ENCODE results near the gene MAP1LC3A.
"Not testable (repeated sequence)": the region's sequence is repeated elsewhere in the genome, so short reads cannot be mapped to it uniquely, and the experiment has no call there.

MAP1LC3A gene

DNA sequence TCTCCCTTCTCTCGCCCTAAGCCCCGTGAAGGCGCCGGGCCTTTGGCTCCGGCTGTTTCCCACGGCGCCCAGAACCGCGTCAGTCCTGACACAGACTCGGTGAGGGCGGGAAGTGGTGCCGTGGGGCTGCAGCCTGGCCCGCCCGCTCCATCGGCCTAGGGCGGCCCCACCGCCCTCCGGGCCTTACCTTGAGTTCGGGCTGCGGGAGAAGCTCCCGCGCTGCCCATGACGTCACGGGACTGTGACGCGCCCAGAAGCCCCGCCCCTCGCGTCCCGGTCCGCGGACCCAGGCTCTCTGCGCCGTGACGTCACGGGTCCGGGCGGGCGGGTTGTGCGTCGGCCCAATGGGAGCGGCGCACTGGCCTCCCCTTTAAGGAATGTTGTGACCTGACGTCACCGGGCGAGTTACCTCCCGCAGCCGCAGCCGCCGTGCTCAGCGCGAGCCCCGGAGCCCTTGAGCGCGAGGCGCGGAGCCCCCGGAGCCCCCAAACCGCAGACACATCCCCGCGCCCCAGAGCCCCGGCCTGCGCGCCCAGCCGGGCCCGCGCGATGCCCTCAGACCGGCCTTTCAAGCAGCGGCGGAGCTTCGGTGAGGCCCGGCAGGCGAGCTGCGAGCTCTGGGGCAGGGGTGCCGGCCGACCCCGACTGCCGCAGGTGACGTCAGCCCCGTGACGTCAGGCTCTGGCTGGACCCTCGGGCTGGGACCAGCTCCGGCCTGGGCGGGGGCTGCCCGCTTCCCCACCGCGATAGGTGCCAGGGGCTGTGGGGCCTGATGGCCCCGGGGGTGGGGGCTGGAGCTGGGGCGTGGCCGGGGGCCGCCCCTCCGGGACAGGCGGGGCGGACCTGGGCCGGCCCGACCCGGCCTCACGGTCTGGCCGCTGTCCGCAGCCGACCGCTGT is at the start of gene MAP1LC3A:
TSS of gene MAP1LC3A (plus strand) at position 399 of the 899 bp plus-strand sequence. CDS start at position 550, 151 bp downstream.
- DNase-seq (ENCODE audit: low read depth in 2 of 2, low spot score in 1 of 2), result peak; percentile 85 to 88

DNA sequence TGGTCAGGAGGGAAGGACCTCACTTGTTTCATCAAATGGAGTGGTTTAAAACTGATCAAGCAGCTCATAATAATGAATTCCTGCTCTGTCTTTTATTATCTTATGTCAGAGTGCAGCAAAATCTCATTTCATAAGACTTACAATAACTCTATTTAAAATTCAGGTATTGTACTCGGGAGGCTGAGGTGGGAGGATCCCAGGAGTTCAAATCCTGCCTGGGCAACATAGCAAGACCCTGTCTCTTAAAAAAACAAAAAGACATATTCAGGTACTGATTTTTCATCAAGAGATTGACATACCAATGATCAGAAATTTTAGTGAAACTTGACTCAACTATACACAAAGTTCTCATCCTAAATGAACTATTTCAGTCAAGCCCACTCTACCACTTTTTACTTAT is 47.9 kb upstream of the MAP1LC3A start:
- no peak for DNase-seq (ENCODE audit: low read depth in 2 of 2, low spot score in 1 of 2)

DNA sequence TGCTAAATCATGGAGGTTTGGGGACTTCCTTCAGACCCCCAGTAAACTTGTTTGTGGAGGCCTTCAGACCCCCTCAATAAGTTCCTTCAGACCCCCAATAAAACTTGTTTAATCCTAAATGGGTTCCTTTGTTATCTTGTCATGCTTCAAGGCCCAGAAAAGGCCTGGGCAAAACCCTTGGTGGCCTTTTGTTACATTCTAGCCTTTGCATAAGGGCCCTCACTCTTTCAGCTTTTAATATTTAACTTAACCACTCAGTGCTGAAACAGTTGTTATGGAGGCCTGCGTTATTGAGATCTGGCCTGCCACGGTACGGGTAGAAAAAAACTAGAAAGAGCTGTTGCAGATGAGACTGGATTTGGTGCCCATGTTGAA is 46.6 kb upstream of the MAP1LC3A start:
- no peak for DNase-seq (ENCODE audit: low read depth in 2 of 2, low spot score in 1 of 2)

DNA sequence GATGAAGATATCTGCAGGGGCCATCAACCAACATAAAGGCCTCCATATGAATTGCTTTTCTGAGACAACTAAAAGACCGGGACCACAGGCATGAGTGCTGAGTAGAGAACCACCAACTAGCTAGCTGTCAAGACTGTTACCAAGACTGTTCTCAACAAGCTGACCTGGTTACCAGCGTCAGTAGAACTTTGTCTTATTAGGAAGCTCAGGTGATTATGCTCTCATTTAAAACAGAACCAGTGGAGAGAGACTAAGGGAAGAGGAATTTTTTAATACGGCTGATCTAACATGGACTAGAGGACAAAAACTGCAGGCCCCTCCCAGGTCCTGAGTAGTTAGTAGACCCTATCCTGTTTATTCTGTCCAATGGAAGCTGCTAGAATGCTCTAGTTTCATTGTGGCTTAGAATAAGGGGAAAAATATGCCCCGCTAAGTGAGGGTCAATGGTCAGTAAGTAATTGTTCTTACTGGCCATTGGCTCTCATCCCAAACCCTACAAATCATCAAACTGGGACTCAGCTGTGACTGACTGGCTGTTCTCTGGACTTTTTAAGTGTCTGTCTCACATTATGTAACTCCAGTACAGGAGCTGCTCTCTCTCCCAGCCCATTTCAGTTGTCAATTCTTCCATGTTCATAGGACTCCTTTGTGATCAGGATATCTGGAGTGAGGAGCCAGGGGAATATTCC is 46.1 kb upstream of the MAP1LC3A start:
- no peak for DNase-seq (ENCODE audit: low read depth in 2 of 2, low spot score in 1 of 2)

DNA sequence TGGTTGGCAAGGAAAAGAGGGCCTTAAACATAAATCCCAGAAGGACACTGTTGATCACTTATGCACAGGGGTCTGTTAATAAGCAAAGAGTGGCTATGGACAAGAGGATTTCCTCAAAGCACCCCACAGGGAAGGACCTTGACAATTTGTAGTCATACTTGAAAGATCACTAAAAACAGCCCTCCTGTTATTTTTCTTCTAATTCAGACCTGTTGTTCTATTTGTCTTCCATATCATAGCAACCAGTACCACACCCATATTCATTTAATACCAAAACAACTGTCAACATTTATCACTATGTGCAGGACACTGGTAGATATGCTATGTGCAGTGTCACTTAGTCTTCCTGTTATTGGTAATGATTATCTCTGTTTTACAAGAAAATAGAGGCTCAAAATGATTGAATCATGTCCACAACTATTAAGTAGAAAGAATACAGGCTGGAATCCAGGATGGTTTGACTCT is 45.5 kb upstream of the MAP1LC3A start:
- DNase-seq (ENCODE audit: low read depth in 2 of 2, low spot score in 1 of 2), result no peak

DNA sequence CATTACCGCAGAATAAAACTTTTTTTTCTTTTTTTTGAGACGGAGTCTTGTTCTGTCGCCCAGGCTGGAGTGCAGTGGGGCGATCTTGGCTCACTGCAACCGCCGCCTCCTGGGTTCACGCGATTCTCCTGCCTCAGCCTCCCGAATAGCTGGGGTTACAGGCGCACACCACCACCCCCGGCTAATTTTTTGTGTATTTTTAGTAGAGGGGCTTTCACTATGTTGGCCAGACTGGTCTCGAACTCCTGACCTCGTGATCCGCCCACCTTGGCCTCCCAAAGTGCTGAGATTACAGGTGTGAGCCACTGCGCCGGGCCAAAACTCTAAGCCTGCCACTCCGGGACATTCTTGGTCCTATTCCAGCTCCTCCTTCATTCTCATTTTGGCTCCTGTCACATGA is 44.5 kb upstream of the MAP1LC3A start:
- DNase-seq (ENCODE audit: low read depth in 2 of 2, low spot score in 1 of 2), result not testable (repeated sequence)

DNA sequence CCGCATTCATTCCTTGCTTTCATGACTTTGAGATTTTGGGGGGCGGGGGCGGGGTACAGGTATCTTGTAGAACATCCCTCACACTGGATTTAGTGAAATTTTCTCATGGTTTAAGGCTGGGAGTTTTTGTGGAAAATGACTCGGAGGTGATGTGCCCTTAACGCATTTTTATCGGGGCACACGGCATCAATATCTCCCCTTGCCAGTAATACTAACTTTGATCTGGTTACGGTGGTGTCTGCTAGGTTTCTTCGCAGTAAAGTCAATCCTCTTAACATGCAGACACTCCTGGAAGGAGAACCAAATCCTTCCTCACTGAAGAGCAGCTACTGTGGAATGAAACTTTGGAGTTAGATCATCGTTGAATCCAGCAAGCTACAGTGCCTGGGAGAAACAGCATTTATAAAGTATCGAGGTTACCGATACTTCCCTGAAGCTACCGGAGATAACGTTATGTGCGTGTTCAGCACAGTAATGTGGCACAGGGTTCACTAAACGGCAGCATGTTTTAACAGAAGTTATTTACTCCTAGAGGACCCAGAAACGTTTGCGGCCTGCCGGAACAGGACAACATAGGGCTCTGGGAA is 43.5 kb upstream of the MAP1LC3A start:
- DNase-seq (ENCODE audit: low read depth in 2 of 2, low spot score in 1 of 2), result no peak

DNA sequence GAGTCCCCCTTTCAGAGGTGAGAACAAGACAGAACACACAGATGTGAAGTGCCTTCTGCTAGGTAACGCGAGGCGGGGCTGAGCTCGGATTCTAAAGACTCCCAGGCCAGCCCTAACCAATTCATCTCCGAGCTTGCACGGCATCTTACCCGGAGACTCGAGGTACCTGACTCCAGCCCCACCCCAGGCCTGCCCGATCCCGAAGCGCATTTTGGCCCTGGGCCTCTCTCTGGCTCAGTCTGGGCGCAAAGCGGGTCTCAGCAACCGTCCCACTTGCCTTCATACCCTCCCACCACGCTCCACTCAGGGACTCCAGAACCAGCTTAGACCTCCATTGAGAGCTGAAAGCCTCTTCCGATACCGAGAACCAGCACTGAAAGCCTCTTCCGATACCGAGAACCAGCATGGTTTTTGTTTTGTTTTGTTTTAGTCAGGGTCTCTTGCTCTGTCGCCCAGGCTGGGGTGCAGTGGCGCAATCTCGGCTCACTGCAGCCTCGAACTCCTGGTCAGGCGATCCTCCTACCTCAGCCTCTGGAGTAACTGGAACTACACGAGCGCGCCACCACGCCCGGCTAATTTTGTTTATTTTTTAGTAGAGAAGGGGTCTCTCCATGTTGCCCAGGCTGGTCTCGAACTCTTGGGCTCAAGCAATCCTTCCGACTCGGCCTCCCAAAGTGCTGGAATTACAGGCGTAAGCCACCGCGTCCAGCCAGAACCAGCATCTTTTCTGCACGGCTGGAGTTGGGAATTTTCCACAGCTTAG is 42.9 kb upstream of the MAP1LC3A start:
- DNase-seq (ENCODE audit: low read depth in 2 of 2, low spot score in 1 of 2), result peak in 1 of 2 donors; percentile 39

DNA sequence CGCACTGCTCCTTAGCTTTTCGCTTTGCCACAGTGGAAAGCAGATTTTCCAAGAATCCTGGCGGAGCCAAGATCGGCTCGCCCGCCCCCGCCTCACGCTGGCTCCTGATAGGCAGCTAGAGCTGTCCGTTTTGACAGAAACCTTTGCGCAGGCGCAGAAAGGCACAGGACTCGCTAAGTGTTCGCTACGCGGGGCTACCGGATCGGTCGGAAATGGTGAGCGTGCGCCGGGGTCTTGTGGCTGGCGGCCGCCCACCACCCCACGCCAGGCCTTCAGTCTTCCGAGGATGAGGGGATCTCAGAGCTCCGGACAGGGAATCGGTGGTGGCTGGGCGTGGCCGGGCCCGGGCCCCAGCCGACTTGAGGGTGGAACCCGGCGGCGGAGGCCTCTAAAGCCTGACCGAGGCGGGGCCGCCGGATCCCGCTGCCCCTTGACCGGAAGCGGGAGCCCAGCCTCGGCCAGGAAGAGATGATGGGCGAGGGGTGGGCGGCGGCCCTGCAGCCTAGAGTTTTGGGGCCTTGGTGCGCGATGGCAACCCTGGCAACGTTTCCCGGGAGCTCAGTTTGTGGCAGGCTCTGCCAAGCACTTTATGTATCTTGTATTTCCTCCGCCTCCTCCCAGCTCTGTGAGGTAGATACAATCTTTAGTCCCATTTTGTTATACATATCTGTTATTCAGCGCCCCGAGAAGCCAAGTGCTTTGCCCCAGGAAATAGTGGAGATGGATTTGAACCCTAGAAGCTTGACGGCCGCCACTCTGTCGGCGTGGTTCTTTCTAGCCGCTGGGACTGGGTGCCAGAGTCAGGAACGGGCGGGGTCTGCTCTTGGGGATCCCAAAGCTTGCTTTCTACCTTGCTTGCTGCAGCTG is 42.0 kb upstream of the MAP1LC3A start, which contains the start of gene DYNLRB1:
TSS of gene DYNLRB1 (plus strand) at position 176 of the 867 bp plus-strand sequence. CDS start at position 213, 37 bp downstream.
- peak; percentile 89 for DNase-seq (ENCODE audit: low read depth in 2 of 2, low spot score in 1 of 2)

DNA sequence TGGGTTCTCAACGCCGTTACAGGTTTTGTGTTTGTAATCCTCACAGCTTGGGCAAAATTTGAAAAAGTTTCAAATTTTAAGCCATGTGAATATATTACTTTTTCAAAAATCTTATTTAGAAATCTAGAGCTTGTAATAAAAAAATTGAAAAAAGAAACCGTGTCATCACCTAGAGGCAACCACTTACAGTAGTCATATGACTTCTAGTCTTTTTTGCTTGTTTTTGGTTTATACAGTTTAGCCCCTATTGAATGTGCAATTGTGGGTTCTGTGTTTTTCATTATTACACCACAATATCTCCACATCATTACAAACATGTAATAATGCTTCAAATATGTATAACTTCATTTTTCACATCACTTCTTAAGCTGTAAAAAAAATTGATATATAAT is 41.4 kb upstream of the MAP1LC3A start:
- DNase-seq (ENCODE audit: low read depth in 2 of 2, low spot score in 1 of 2), result no peak

DNA sequence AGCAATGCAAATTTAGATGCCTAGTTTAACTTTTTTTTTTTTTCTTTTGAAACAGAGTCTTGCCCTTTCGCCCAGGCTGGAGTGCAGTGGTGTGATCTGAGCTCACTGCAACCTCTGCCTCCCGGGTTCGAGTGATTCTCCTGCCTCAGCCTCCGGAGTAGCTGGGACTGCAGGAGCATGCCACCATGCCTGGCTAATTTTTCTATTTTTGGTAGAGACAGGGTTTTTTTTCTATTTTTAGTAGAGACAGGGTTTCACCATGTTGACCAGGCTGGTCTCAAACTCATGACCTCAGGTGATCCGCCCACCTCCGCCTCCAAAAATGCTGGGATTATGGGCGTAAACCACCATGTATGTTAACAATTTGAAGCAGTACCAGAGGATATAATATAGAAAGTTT is 39.7 kb upstream of the MAP1LC3A start:
- DNase-seq (ENCODE audit: low read depth in 2 of 2, low spot score in 1 of 2), result not testable (repeated sequence)

DNA sequence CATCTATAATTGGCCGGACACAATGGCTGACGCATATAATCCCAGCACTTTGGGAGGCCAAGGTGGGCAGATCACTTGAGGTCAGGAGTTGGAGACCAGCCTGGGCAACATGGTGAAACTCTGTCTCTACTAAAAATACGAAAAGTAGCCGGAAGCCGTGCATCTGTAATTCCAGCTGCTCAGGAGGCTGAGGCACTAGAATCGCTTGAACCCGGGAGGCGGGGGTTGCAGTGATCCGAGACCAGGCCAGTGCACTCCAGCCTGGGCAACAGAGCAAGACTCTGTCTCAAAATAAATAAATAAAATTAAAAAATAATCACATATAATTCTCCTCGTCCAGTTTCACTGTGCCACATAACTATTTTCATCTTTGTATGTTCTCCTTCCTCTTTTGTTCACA is 38.7 kb upstream of the MAP1LC3A start:
- not testable (repeated sequence) for DNase-seq (ENCODE audit: low read depth in 2 of 2, low spot score in 1 of 2)

DNA sequence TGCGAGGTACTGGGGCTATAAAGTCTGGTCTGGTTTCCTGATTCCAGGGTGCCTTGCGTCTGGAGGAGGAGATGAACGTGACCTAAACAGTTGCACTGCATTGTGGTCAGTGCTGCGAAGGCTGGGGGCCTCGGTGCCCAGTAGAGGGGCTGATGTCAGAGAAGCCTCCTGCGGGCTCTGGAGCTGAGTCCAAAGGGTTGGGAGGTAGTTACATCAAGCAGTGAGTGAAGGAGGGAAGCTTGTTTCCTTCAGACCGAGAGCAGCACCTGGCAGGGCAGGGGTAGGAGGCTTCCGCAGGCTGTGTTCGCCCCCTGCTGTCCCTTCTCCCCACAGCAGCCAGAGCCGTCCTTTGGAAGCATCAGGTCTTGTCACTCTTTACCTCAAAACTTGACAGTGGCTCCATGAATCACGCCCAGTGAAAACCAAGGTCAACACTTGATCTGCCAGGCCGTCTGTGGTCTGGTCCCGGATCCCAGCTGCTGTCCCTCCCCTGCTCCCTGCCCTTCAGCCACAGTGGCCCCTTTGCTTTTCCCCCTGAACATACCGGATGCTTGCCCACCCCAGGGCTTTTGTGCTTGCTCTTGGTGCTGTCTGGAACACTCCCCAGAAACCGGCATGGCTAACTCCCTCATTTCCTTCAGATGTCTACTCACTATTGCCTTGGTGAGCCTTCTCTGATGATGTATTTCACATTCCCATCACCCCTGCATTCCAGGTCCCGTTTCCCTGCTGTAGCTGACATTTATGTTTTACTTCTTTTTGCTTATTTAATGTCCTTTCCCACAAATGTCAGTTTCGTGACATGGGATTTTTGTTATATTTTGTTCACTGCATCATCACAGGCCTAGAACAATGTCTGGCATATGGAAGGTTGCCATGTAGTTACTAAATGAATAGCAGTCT is 35.3 kb upstream of the MAP1LC3A start:
- no peak for DNase-seq (ENCODE audit: low read depth in 2 of 2, low spot score in 1 of 2)

DNA sequence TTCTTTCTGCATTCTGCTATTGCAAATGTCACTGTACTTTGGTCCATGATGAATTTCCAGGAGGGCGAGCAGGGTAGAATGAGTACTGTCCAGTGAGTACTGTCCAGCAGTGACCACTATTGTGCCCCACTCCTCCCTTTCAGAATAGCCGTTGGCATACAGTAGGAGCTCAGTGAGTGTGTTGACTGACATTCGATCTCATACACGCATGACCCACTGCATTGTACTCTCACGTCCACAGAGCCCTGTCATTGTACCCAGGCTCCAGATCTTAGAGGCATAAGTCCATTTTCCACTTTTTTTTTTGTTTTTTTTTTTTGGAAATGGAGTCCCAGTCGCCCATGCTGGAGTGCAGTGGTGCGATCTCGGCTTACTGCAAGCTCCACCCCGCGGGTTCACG is 34.1 kb upstream of the MAP1LC3A start:
- DNase-seq (ENCODE audit: low read depth in 2 of 2, low spot score in 1 of 2), result no peak

DNA sequence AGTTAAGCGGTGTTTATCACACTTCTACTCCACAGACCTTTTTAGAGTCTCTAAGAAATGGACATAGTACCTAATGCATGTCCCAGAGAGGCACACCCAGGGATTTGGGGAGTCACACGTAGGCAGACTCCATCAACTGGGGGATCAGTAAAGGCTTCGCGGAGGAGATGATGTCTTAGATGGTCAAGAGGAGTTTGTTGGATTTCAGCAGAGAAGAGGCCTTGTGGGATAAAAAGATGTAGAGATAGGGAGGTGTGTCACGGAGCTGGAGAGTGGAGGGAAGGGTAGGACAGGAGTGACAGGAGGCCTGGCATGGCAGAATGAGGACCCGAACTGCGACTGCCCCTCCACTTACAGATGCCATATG is 33.2 kb upstream of the MAP1LC3A start:
- DNase-seq (ENCODE audit: low read depth in 2 of 2, low spot score in 1 of 2), result no peak

DNA sequence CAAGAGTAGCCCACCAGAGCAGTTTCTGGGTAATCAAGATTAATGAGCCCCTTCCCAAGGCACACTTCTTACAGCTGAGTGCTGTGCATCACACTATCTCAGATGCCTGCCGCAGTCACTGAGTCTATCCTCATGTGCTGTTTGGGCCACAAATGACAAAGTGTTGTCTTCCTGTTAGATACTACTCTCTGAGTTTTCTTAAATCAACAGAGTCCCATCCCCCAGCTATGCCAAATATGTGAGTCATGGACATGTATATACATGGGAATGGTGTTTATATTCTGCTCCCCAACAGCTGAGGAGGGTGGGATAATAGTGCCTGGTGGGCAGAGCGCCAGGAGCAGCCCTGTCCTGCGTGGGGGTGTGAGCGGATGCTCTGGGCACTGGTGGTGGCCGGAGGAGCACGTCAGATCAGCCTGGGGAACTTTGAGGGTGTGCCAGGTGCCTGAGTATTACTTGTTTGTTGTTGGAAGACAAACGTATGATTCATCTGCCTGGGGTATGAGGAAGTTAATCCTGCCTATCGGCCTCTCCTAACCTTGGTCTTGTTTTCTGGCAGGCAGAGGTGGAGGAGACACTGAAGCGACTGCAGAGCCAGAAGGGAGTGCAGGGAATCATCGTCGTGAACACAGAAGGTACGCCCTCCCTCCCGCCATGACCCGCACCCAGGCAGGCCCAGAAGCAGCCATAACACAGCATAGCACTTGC is 32.7 kb upstream of the MAP1LC3A start:
- DNase-seq (ENCODE audit: low read depth in 2 of 2, low spot score in 1 of 2), result no peak

DNA sequence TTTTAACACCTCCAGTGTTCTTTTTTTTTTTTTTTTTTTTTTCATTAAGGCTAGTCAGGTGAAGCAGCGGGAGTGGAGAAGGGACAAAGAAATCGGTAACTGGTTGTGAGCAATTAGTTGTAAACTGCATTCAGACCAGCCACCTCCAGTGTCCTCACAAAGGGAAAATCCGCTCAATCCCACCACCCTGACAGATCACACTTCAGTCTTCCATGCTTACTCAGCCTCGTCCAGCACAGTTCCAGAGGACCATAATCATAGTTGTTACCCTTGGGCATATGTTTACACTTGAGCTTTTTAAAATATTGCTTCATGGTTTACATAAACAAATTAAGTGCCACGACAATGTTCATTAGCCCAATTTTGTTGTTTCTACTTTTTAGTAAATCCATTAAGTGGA is 32.1 kb upstream of the MAP1LC3A start:
- DNase-seq (ENCODE audit: low read depth in 2 of 2, low spot score in 1 of 2), result no peak

DNA sequence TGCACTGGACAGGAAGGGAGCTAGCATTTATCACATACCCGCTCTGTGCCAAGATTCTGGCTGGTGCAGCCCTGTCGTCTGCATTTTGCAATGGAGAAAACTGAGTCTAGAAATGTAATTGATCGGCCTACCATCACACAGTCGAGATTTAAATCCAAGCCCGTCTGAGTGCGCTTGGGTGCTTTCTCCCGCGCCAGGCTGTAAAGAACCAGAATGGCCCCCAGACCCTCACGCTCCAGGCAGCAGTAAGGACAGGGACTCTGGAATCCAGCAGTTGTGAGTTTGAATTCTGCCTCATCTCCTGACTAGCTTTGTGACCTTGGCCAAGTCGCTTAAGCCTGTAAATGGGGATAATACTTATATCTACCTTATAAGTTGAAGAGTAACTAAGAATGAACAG is 31.5 kb upstream of the MAP1LC3A start:
- DNase-seq (ENCODE audit: low read depth in 2 of 2, low spot score in 1 of 2), result no peak

DNA sequence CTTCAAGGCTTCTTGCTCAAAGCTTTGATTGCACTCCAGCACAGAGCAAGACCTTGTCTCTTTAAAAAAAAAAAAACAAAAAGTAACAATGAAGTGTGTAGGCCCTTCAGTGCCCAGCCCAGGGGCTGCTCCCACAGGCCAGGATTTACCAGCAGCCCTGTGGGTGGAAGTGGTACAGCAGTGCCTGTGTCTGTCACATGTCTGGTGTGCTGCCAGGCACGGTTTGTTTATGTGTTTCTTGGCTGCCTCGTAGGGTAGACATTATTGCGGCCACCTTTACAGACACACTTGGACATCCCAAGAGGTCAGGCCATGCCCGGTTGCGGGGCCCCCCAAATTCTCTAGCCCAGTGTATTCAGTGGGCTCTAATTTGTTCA is 29.6 kb upstream of the MAP1LC3A start:
- no peak for DNase-seq (ENCODE audit: low read depth in 2 of 2, low spot score in 1 of 2)

Data from stimulated activated CD8-positive, alpha-beta memory T cell treated with anti-CD3 and anti-CD28 coated beads, Interleukin-4, amount 100 ng/mL, for 4 hours (primary cell).